Ureter (tissue), 1 donor: ENCODE results near the gene NELFA. TPM values are rescaled to one million over a fixed set of nuclear protein-coding genes. Genes with fewer than 3 reads are reported as not detected.
A peak's percentile ranks its signal among the peaks of the same experiment; 100 is the strongest.
"Not testable (repeated sequence)": the region's sequence is repeated elsewhere in the genome, so short reads cannot be mapped to it uniquely, and the experiment has no call there.

ENCODE experiments used
- DNase-seq: peaks from one replicate; pipeline ENCODE4 v3.0.0-alpha.2; 2020; ENCODE audit warnings: low spot score
- total RNA-seq: library from RNA; stranded (reverse); gene quantifications from one replicate; pipeline ENCODE4 v1.2.4, GENCODE V29; 2023
- donor health status: DM: yes; HTN: yes; CAD: no.

NELFA gene
- total RNA-seq, 1 donor from 2014 or later: 50.7 TPM

- DNase-seq: peak; percentile 41
These were observed 31.8 kb upstream of the NELFA start for GRCh38 chr4:2040391-2041238.

DNA sequence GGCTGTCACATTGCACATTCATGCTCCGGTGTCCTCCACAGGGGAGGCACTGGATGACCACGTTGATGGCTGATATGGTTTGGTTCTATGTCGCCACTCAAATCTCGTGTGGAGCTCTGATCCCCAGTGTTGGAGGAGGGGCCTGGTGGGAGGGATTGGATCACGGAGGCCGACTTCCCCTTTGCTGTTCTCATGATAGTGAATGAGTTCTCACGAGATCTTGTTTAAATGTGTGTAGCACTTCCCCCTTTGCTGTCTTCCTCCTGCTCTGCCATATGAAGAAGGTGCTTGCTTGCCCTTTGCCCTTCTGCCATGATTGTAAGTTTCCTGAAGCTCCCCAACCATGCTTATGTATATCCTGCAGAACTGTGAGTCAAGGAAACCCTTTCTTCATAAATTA is 28.1 kb upstream of the NELFA start:
- no peak for DNase-seq

GRCh38 chr4:2036327-2036726 is 27.6 kb upstream of the NELFA start:
- DNase-seq: no peak

- DNase-seq: not testable (repeated sequence)
These were observed 22.4 kb upstream of the NELFA start for GRCh38 chr4:2031161-2031560.

- not testable (repeated sequence) for DNase-seq
These were observed 18.3 kb upstream of the NELFA start for GRCh38 chr4:2027120-2027519.

DNA sequence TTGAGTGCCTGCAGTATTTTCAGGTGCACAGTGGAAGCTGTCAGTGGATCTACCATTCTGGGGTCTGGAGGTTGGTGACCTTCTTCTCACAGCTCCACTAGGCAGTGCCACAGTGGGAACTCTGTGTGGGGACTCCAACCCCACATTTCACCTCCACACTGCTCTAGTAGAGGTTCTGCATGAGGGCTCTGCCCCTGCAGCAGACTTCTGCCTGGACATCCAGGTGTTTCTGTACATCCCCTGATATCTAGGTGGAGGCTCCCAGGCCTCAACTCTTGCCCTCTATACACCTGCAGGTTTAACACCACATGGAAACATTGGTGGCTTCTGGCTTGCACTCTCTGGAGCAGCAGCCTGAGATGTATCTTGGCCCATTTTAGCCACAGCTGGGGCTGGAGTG is 17.0 kb upstream of the NELFA start:
- no peak for DNase-seq

DNA sequence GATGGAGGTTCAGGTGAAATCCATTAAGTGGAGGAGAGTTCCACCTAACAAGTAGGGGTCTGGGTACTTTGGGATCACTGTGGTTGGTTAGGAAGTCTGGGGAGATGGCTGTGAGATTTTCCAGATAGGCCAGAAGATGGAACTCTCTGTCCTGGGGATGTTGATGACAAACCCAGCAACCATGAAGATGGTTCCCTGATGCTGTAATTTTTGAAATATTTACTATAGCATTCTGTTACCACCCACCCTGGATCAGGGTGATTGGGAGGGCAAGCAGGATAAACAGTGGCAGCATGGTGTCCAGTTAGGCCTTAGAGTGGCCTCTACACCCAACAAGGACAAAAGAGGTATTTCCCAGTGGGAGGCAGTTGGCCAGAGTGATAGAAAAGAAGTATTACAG is 15.9 kb upstream of the NELFA start:
- no peak for DNase-seq

DNA sequence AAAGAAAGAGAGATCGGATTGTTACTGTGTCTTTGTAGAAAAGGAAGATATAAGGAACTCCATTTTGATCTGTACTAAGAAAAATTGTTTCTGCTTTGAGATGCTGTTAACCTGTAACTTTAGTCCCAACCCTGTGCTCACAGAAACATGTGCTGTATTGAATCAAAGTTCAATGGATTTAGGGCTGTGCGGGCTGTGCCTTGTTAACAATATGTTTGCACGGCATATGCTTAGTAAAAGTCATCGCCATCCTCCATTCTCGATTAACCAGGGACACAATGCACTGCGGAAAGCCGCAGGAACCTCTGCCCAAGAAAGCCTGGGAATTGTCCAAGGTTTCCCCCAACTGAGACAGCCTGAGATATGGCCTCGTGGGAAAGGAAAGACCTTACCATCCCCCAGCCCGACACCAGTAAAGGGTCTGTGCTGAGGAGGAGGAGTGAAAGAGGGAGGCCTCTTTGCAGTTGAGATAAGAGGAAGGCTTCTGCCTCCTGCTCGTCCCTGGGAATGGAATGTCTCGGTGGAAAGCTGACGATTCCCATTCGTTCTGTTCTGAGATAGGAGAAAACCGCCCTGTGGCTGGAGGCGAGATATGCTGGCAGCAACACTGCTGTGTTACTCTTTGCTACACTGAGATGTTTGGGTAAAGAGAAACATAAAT is 12.7 kb upstream of the NELFA start:
- not testable (repeated sequence) for DNase-seq

DNA sequence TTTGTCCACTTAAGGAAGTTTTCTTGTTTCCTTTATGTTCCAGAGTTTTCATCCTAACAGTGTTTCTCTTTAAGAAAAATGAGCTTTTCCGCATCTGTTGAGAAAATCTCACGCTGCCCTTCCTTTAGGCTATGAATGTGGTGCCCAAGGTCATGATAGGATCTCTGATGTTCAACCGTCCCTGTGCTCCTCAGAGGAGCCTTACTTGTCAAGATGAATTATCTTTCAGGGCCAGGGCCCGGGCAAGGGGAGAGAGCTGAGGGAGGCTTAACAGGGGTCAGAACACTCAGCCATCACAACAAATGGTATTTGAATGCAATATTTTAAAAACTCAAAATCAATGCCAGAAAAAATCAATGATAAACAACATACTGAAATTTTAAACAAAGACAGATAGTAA is 6.2 kb upstream of the NELFA start:
- DNase-seq: no peak

DNA sequence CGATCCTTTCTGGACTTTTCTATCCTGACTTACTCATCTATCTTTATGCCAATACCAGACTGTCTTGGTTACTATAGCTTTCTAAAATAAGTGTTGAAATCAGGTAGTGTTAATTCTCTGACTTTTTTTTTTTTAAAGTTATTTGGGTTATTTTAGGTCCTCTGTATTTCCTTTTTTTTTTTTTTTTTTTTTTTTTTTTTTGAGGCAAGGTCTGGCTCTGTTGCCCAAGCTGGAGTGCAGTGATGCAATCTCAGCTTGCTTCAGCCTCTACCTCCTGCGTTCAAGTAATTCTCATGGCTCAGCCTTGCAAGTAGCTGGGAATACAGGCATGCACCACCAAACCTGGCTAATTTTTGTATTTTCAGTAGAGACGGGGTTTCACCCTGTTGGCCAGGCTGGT is 2.8 kb upstream of the NELFA start:
- no peak for DNase-seq

- peak; percentile 58 for DNase-seq
These were observed 968 bp upstream of the NELFA start for GRCh38 chr4:2009651-2010233.

DNA sequence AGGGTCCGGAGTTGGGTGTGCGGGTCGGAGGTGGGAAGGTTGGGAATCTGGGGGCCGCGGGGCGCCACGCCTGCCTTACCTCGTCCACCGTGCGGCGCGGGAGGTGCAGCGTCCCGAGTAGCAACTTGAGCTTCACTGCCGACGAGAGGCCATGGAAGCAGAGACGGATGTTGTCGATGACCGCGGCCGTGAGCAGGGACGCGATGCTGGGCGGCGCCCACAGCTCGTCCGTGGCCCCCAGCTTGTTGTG is 178 bp downstream of the NELFA start:
- DNase-seq: no peak

DNA sequence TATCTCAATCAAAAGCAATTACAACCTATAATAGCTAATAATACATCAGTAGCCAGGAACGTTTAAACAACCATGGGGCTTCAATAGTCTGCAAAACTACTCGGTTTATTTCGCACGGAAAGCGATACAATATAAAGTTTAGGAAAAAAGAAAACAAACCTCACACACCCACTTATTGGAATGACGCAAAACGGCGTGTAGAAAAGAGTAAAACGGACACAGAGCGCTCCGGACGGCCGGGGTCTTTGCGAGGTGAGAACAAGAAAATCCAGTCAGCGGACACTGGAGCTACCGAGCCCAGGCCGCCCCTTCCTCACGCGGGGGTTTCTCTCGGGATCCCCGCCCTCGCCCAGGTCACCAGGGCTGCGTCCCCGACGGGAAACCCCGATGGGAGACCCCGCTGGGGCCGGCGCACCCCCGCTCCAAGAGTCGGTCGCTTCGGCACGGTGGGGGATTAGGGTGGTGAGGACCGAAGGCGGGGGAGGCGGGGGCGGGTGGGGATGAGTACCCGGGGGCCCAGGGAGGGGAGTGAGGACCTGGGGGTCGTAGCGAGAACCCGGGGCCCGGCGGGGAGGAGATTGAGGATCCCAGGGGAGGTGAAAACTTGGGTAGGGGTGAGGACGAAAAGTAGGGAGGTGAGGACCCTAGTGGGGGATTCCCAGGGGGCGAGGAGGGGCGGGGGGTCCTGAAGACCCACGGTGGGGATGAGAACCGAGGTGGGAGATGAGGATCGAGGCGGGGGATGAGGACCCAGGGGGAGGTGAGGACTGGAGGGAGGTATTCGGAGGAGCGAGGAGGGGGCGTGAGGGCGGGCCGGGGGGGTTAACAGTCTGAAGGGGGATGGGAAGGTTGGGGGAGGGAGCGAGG is 737 bp downstream of the NELFA start:
- DNase-seq: no peak

DNA sequence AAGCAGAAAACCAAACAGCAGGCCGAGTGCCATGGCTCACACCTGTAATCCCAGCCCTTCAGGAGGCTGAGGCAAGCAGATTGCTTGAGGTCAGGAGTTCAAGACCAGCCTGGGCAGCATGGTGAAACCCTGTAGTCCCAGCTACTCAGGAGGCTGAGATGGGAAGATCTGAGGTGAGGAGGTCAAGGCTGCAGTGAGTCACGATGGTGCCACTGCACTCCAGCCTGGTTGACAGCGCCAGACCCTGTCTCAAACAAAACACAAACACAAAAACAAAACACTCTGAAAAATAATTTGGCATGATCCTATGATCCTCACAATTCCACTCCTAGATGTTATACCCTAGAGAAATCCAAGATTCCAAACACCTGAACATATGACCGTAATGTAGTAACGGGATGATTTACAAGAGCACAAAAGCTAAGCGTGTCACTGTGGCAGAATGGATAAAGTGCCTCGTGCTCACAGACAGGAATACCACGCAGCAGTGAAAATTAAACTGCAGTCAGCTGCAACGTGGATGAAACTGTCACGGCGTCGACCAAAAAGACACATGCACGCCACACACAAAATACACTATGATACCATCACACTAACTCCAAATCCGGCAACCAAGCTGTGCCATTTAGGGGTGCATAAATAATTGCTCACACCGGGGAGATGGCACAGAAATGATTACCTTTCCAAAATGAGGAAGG is 1.7 kb downstream of the NELFA start:
- no peak for DNase-seq

DNA sequence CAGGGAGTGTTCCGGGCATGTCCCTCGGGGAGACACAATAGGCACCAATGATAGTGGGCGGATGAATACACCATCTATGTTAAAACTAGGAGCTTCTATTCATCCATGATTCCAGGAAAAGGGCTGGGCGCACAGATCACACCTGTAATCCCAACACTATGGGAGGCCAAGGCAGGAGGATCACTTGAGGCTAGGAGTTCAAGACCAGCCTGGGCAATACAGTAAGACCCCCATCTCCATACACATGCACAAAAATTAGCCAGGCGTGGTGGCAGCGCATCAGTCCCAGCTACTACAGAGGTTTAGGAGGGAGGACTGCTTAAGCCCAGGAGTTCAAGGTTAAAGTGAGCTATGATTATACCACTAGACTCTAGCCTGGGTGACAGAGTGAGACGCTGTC is 2.4 kb downstream of the NELFA start:
- no peak for DNase-seq

DNA sequence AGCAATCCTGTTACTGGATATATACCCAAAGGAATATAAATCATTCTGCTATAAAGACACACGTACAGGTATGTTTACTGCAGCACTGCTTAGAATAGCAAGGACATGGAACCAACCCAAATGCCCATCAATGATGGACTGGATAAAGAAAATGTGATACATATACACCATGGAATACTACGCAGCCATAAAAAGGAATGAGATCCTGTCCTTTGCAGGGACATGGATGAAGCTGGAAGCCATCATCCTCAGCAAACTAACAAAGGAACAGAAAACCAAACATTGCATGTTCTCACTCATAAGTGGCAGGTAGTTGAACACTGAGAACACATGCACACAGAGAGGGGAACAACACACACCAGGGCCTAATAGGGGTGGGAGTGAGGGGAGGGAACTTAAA is 5.4 kb downstream of the NELFA start:
- not testable (repeated sequence) for DNase-seq

DNA sequence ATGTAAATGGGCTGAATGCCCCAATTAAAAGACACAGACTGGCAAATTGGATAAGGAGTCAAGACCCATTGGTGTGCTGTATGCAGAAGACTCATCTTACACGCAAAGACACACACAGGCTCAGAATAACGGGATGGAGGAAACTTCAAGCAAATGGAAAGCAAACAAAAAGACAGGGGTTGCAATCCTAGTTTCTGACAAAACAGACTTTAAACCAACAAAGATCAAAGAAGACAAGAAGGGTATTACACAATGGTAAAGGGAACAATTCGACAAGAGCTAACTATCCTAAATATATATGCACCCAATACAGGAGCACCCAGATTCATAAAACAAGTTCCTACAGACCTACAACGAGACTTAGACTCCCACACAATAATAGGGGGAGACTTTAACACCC is 9.5 kb downstream of the NELFA start:
- DNase-seq: not testable (repeated sequence)

GRCh38 chr4:1998296-1998695 is 10.5 kb downstream of the NELFA start:
- DNase-seq: no peak

DNA sequence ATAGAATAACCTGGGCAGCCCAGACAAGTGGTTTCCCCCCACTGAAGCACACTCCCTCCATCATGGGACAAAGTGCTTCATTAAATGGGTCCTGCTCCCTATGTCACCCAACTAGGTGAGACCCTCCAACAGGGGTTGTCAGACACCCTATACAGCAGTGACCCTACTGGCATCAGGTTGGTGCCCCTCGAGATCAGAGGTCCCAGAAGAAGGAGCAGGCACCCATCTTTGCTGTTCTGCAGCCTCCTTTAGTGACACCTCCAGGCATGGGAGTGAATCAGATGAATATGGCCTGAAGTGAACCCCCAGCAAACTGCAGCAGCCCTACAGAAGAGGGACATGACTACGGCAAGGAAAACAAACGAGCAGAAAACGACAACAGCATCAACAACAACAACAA is 11.1 kb downstream of the NELFA start:
- DNase-seq: no peak

DNA sequence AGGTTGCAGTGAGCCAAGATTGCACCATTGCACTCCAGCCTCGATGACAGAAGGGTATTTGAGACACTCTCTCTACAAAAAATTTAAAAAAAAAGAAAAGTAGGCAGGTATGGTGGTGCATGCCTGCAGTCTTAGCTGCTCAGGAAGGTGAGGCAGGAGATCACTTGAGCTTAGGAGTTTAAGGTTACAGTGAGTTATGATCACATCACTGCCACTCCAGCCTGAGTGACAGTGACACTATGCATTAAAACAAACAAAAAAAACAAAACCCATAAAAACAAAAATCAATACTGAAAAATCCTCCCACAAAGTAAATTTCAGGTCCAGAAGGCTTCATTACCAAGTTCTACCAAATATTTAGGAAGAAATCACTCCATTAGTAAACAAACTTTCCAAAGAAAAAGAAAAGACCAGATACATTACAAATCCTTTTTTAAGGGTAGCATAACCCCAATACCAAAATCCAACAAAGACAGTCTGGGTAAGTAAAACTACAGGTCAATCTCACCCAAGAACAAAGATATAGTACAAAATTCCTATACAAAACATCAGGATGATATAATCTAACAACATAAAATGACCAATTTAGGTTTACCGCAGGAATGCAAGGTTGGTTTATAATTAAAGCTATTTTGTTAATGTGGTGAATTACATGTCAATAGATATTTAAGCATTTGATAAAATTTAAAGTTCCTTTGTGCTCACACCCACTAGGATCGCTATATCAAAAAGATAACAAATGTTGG is 11.7 kb downstream of the NELFA start:
- DNase-seq: no peak

- no peak for DNase-seq
These were observed 13.8 kb downstream of the NELFA start for GRCh38 chr4:1994938-1995337.
